Liver (tissue), 9 donors: Measurements from ENCODE around the gene TRMT11. TPM values are rescaled to one million over a fixed set of nuclear protein-coding genes. Genes with fewer than 3 reads are reported as not detected.
A peak's percentile ranks its signal among the peaks of the same experiment; 100 is the strongest.

Source experiments
- DNase-seq: peaks from one replicate; pipeline ENCODE4 v3.0.0-alpha.2; 2017; ENCODE audit warnings: low spot score
- H3K27ac ChIP-seq, 2 donors: one replicate each; pipeline ENCODE4 v1.7.0; 2013; ENCODE audit warnings: inconsistent platforms in 2 of 2, low read length in 2 of 2, control low read depth in 1 of 2, low read depth in 1 of 2, mild to moderate bottlenecking in 1 of 2
- H3K27me3 ChIP-seq, 4 donors: one replicate each; pipeline versions ENCODE4 v1.6.1 to v1.7.0; 2013; ENCODE audit warnings: low read length in 3 of 4, inconsistent platforms in 1 of 4, mild to moderate bottlenecking in 1 of 4, moderate library complexity in 1 of 4; ENCODE audit not compliant: control insufficient read depth in 4 of 4, insufficient read depth in 4 of 4
- H3K36me3 ChIP-seq, 4 donors: one replicate each; pipeline versions ENCODE4 v1.6.1 to v1.7.0; 2013; ENCODE audit warnings: low read length in 3 of 4, mild to moderate bottlenecking in 3 of 4, low read depth in 1 of 4, moderate library complexity in 1 of 4; ENCODE audit not compliant: control insufficient read depth in 4 of 4, insufficient read depth in 3 of 4
- H3K4me1 ChIP-seq, 4 donors: one replicate each; pipeline versions ENCODE4 v1.6.1 to v1.7.0; 2013; ENCODE audit warnings: low read length in 3 of 4, mild to moderate bottlenecking in 3 of 4, moderate library complexity in 1 of 4; ENCODE audit not compliant: control insufficient read depth in 4 of 4, insufficient read depth in 4 of 4
- H3K4me3 ChIP-seq, 3 donors: one replicate each; pipeline versions ENCODE4 v1.6.1 to v1.7.0; 2013; ENCODE audit warnings: low read length in 3 of 3, control low read depth in 1 of 3, low read depth in 1 of 3, mild to moderate bottlenecking in 1 of 3
- H3K9ac ChIP-seq, 2 donors: one replicate each; pipeline ENCODE4 v1.7.0; 2013; ENCODE audit warnings: low read length in 2 of 2, mild to moderate bottlenecking in 2 of 2, moderate library complexity in 2 of 2, control low read depth in 1 of 2, low read depth in 1 of 2
- H3K9me3 ChIP-seq, 4 donors: one replicate each; pipeline versions ENCODE4 v1.6.1 to v1.7.0; 2013; ENCODE audit warnings: low read length in 3 of 4; ENCODE audit not compliant: control insufficient read depth in 4 of 4
- CTCF ChIP-seq: fragments of 150-350 bp; IDR thresholded peaks from 2 replicates; pipeline ENCODE4 v1.5.1; 2017; ENCODE audit warnings: improper control_type of control experiment, low read depth, low read length; ENCODE audit not compliant: missing input control
- EGR1 ChIP-seq, 2 donors: IDR thresholded peaks; 2 replicates each; pipeline ENCODE4 v1.6.1; 2016 to 2018; ENCODE audit warnings: antibody characterized with exemption in 2 of 2, low read depth in 2 of 2
- FOXA1 ChIP-seq: IDR thresholded peaks from 2 replicates; pipeline ENCODE4 v1.6.1; 2016; ENCODE audit warnings: antibody characterized with exemption
- FOXA2 ChIP-seq: IDR thresholded peaks from 2 replicates; pipeline ENCODE4 v1.6.1; 2016; ENCODE audit warnings: antibody characterized with exemption
- GABPA ChIP-seq, 2 donors: IDR thresholded peaks in 1 of 2; conservative IDR thresholded peaks in 1 of 2; 2 replicates each; pipeline ENCODE4 v1.6.1; 2016; ENCODE audit warnings: antibody characterized with exemption in 2 of 2, mild to moderate bottlenecking in 1 of 2, moderate library complexity in 1 of 2
- HNF4A ChIP-seq, 2 donors: conservative IDR thresholded peaks; 2 replicates each; pipeline ENCODE4 v1.6.1; 2016; ENCODE audit warnings: antibody characterized with exemption in 2 of 2, mild to moderate bottlenecking in 2 of 2
- HNF4G ChIP-seq: IDR thresholded peaks from 2 replicates; pipeline ENCODE4 v1.6.1; 2016; ENCODE audit warnings: antibody characterized with exemption
- JUND ChIP-seq, 2 donors: IDR thresholded peaks; 2 replicates each; pipeline ENCODE4 v1.6.1; 2016; ENCODE audit warnings: antibody characterized with exemption in 2 of 2
- MAX ChIP-seq: IDR thresholded peaks from 2 replicates; pipeline ENCODE4 v1.6.1; 2016; ENCODE audit warnings: antibody characterized with exemption
- NR2F2 ChIP-seq: IDR thresholded peaks from 2 replicates; pipeline ENCODE4 v1.6.1; 2016; ENCODE audit warnings: antibody characterized with exemption
- RAD21 ChIP-seq, 2 donors: IDR thresholded peaks; 2 replicates each; pipeline ENCODE4 v1.6.1; 2016; ENCODE audit warnings: antibody characterized with exemption in 2 of 2, mild to moderate bottlenecking in 2 of 2
- REST ChIP-seq: IDR thresholded peaks from 2 replicates; pipeline ENCODE4 v1.6.1; 2016; ENCODE audit warnings: antibody characterized with exemption, mild to moderate bottlenecking
- RXRA ChIP-seq, 2 donors: IDR thresholded peaks; 2 replicates each; pipeline ENCODE4 v1.6.1; 2017 to 2018; ENCODE audit warnings: antibody characterized with exemption in 2 of 2, mild to moderate bottlenecking in 1 of 2
- SP1 ChIP-seq: IDR thresholded peaks from 2 replicates; pipeline ENCODE4 v1.6.1; 2018; ENCODE audit warnings: antibody characterized with exemption, mild to moderate bottlenecking
- TAF1 ChIP-seq: conservative IDR thresholded peaks from 2 replicates; pipeline ENCODE4 v1.6.1; 2016; ENCODE audit warnings: antibody characterized with exemption, mild to moderate bottlenecking
- YY1 ChIP-seq: IDR thresholded peaks from 2 replicates; pipeline ENCODE4 v1.6.1; 2016; ENCODE audit warnings: antibody characterized with exemption, mild to moderate bottlenecking
- polyA plus RNA-seq, 2 donors: library from polyadenylated mRNA; stranded (reverse) in 1 of 2; unstranded in 1 of 2; fragments of 200-250 nt in 1 of 2; fragments of >200 nt in 1 of 2; fragmentation: Nextera tagmentation in 1 of 2; extraction: Ambion mirVana in 1 of 2; gene quantifications; one replicate each; pipeline versions ENCODE4 v1.2.1 to v1.2.3, GENCODE V29; 2013 to 2015
- total RNA-seq, 2 donors: library from RNA; depleted of rRNA; stranded (reverse); fragments of >200 nt; gene quantifications; one replicate each; pipeline ENCODE4 v1.2.3, GENCODE V29; 2014
- TF ChIP-seq, protein P1 (sequence below): IDR thresholded peaks from 2 replicates; pipeline ENCODE4 v1.6.1; 2016; ENCODE audit warnings: antibody characterized with exemption
- TF ChIP-seq, protein P2 (sequence below): IDR thresholded peaks from 2 replicates; pipeline ENCODE4 v1.6.1; 2016; ENCODE audit warnings: antibody characterized with exemption
- donor health status: healthy.
- donor health status: healthy.
- donor health status: healthy.
- donor health status: healthy.
- donor health status: healthy.

Gene TRMT11
- total and polyA plus RNA-seq, 4 donors = 9.9 to 82.3 (median 17.2) TPM

DNA sequence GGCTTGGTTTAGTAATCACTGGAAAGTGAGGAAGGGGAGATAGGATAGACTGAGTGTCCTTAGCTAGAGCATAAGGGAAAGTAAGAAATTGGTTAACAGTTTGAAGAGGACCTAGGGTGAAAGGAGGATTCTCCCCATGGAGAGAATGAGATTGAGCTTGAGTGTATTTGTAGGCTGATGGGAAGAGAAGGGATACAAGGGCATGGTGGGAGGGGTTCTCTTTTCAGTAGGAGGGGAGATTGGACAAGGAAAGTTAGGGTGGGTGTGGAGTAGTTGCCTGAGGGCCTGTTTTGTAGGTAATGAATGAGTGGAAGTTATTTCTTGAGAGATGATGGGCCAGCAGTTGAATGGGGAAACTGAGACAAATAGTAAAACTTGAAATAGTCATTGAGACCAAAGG lies 1.9 kb downstream of the TRMT11 start:
- H3K27ac ChIP-seq = peak overlapping the region; percentile 81 to 84
- TF ChIP-seq MAX (no peak), YY1 (no peak), HNF4A (conservative IDR thresholded peaks at IDR 0.05) (no peak), TAF1 (no peak), FOXA2 (no peak), EGR1 (IDR thresholded peaks at IDR 0.05; ENCODE audit: low read depth in 2 of 2) (no peak), JUND (IDR thresholded peaks at IDR 0.05) (no peak), RAD21 (IDR thresholded peaks at IDR 0.05) (no peak), REST (no peak), FOXA1 (no peak), HNF4G (no peak), GABPA (IDR thresholded peaks at IDR 0.05 in 1 of 2, conservative IDR thresholded peaks at IDR 0.05 in 1 of 2) (no peak), NR2F2 (no peak), CTCF (no peak), SP1 (no peak), RXRA (IDR thresholded peaks at IDR 0.05) (no peak)
- TF ChIP-seq, protein P1, sequence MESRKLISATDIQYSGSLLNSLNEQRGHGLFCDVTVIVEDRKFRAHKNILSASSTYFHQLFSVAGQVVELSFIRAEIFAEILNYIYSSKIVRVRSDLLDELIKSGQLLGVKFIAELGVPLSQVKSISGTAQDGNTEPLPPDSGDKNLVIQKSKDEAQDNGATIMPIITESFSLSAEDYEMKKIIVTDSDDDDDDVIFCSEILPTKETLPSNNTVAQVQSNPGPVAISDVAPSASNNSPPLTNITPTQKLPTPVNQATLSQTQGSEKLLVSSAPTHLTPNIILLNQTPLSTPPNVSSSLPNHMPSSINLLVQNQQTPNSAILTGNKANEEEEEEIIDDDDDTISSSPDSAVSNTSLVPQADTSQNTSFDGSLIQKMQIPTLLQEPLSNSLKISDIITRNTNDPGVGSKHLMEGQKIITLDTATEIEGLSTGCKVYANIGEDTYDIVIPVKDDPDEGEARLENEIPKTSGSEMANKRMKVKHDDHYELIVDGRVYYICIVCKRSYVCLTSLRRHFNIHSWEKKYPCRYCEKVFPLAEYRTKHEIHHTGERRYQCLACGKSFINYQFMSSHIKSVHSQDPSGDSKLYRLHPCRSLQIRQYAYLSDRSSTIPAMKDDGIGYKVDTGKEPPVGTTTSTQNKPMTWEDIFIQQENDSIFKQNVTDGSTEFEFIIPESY = no peak
- TF ChIP-seq, protein P2, sequence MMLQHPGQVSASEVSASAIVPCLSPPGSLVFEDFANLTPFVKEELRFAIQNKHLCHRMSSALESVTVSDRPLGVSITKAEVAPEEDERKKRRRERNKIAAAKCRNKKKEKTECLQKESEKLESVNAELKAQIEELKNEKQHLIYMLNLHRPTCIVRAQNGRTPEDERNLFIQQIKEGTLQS = no peak

More for the DNA sequence above, 1.9 kb downstream of the TRMT11 start:
- Histone ChIP-seq H3K4me3 (peak overlapping the region in 2 of 3 donors; percentile 80 to 93), H3K27me3 (no peaks in the 10 kb centered on the region), H3K9ac (no peak overlapping the region), H3K4me1 (peaks cover 2 to 35% (median 28%) of the 10 kb centered on the region in 4 donors), H3K36me3 (no peaks in the 10 kb centered on the region), H3K9me3 (no peaks in the 10 kb centered on the region)
- no peak for DNase-seq
